GM18498 (cell line): ENCODE measurements around the gene SLC1A7.

Experiments
- ATAC-seq: cut with Tn5 transposase; IDR thresholded peaks from one replicate; pipeline ENCODE4 v1.9.1; 2021; ENCODE audit warnings: mild to moderate bottlenecking, moderate library complexity; ENCODE audit not compliant: unreplicated experiment

The SLC1A7 gene

GRCh38 chr1:53065391-53065790 is 77.0 kb downstream of the SLC1A7 start:
- no peak for ATAC-seq

GRCh38 chr1:53063744-53064515 is 78.5 kb downstream of the SLC1A7 start:
- ATAC-seq: no peak

- no peak for ATAC-seq
Measured at GRCh38 chr1:53062708-53063591, 79.5 kb downstream of the SLC1A7 start.

DNA sequence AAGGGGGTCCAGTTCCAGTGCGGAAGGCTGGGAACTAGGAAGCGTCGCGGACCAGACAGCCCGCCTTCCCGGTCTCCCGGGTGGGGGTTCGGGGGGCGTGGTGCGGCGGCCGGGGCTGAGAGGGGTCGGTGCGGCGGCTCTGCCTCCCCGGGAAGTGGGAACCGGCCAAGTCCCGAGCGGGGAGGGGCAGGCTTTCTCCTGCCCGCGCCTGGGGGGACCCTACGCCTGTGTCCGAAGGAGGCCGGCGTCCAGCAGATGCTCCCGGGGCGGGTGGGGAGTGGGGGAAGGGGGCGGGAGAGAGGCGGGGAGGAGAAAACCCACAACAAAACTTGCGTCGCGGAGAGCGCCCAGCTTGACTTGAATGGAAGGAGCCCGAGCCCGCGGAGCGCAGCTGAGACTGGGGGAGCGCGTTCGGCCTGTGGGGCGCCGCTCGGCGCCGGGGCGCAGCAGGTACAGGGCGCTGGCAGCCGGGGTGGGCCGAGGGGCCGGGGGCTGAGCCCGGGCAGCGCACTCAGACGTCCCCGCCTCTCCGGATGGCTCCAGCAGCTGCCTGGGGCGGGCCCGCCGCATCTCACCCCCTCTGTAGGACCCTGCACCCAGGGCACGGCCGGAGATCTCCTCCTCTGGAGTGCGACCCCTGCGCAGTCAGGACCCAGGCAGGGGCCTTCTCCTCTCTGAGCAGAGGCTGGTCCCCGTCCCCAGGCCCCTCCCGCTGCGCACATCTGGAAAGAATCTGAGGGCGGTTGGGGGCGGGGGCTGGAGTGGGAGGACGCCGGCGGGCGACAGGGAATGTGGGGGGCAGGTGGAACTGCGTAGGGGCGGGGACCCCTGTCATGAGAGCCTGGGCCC is 80.4 kb downstream of the SLC1A7 start, which contains the start of gene PODN:
Gene PODN, plus strand, starts transcription at position 355 of the 849 bp plus-strand sequence. CDS start 7,643 bp downstream, outside the sequence.
- no peak for ATAC-seq

DNA sequence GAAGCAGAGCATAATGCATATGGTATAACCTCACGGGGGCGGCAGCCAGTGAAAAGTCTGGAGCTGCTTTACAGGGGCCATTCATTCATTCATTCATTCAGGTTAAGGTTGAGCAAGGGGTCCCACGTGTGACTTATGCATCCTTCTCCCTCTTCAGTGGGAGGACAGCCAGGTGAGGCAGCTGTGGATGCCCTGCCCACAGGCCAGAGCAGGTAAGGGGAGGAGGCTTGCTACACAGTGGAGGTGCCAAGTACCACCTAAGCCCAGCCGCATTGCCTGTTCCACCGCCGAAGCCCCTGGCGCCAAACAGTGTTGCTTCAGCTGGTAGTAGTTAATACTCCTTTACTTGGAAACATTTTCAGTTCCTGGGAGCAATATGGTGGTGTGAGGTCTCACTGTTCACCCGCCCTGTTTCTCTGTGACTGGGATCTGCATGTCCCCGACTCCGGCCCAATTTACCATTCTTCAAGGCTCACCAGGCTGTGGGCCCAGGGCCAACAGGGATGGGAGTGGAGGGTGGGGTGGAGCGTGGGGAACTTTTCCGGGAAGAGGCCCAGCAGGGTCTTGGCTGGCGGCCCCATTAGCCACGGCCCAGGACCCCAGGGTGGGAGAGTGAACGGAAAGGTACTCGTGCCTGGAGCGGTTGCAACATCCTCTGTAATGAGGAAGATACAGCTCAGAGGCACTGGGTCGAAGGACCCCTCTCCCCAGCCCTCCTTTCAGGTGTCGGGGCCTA is 81.1 kb downstream of the SLC1A7 start:
- ATAC-seq: no peak

- no peak for ATAC-seq
Measured at GRCh38 chr1:53060579-53060978, 81.9 kb downstream of the SLC1A7 start.

- no peak for ATAC-seq
Measured at GRCh38 chr1:53057127-53057526, 85.3 kb downstream of the SLC1A7 start.

DNA sequence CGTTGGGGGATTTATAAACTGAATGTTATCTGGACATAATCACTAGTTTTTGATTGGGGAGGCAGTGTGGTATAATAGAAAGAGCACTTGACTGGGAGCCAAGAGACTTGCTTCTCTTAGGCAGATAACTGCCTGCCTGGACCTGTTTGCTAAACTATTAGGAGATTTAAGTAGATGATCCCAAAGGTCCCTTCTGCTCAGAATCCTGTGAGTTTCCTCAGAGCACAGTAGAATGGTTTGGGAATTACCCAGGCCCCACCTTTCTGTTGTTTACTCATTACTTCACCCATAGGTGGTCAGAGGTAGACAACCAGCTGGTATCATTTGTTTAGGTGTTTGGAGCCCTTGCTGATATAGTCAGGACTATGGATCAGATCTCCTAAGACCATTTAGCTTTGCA is 90.8 kb downstream of the SLC1A7 start:
- no peak for ATAC-seq

DNA sequence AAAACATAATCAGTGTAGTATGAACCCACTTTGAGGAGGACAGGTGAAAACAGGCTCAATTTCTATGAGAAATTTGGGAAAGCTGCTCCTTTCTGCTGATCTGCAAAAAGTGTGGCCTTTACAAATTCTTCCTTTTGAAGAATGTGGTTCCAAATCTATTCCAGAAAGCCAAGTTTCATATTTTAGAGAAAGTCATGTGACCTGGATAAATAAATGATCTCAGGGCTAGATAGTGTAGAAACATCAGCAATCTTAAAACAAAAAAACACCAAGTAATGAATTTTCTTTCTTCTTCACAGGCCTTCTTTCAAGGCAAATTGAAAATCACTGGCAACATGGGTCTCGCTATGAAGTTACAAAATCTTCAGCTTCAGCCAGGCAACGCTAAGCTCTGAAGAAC is 92.1 kb downstream of the SLC1A7 start:
- ATAC-seq: no peak

DNA sequence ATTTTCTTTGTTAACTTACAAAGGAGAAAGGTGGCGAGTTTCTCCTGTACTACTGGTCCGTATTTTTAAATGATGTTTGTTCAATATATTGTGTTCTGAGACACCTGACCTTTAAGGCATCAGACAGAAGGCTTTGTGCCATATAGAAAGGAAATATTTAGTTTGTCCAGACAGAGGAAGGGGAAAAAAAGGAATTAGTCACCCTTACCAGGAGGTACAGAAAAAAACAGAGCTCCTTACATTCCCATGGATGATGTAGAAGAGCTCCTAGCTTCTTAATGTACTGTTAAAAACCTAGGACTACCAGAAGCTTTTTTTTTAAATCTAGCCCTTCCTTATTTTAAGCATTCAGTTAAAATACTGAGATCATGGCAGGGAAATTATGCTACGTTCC is 92.9 kb downstream of the SLC1A7 start:
- ATAC-seq: no peak

GRCh38 chr1:53048960-53049573 is 93.4 kb downstream of the SLC1A7 start:
- ATAC-seq: no peak

- ATAC-seq: no peak
Measured at GRCh38 chr1:53047737-53048736, 94.4 kb downstream of the SLC1A7 start.

GRCh38 chr1:53046930-53047329 is 95.5 kb downstream of the SLC1A7 start:
- ATAC-seq: no peak

GRCh38 chr1:53044926-53045325 is 97.5 kb downstream of the SLC1A7 start:
- no peak for ATAC-seq

DNA sequence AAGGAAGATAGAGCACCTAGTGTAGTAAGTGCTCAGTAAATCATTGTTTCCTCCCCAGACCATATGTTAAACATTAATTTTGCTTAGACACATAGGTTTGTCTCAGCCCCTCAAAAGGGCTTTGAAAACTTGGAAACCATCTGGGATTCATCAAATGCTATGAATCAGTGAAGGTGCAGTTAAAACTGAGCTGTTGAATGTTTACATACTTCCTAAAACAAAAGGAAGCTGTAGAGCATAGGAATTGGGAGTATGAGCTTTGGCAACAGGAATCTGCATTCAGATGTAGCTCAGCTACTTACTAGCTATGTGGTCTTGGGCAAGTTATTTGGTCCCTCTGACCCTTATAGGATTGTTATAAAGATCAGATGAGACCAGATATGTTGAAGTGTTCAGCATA is 99.2 kb downstream of the SLC1A7 start:
- no peak for ATAC-seq

DNA sequence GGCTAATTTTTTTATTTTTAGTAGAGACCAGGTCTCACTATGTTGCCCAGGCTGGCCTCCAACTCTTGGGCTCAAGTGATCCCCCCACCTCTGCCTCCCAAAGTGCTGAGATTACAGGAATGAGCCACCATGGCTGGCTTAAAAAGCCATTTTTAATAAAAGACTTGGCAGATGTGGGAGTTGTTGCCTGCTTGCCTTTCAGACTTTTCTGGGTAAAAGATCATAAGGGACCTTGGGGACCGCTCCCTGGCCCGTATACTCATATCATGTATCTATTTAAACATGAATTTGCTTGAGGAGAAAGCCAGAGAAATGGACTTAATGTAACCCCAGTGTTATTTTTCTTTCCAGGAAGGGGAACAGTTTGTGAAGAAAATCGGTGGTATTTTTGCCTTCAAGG is 103.9 kb downstream of the SLC1A7 start:
- ATAC-seq: no peak
